Mucosa of gallbladder (tissue), 1 donor: ENCODE measurements around the gene WDR20. TPM values are rescaled to one million over a fixed set of nuclear protein-coding genes. Genes with fewer than 3 reads are reported as not detected.
A peak's percentile ranks its signal among the peaks of the same experiment; 100 is the strongest.

Source experiments
- DNase-seq: peaks from one replicate; pipeline ENCODE4 v3.0.0-alpha.2; 2020; ENCODE audit warnings: low spot score
- total RNA-seq: library from RNA; stranded (reverse); gene quantifications from one replicate; pipeline ENCODE4 v1.2.1, GENCODE V29; 2021
- donor health status: DM: no; HTN: no; CAD: no.

The WDR20 gene
- total RNA-seq, 1 donor from 2014 or later: 33.7 TPM

- no peak for DNase-seq
Measured at GRCh38 chr14:102197317-102197853, 57.7 kb downstream of the WDR20 start.

GRCh38 chr14:102200690-102201352, 61.1 kb downstream of the WDR20 start:
- DNase-seq: no peak

GRCh38 chr14:102201353-102201738, 61.6 kb downstream of the WDR20 start:
- no peak for DNase-seq

DNA sequence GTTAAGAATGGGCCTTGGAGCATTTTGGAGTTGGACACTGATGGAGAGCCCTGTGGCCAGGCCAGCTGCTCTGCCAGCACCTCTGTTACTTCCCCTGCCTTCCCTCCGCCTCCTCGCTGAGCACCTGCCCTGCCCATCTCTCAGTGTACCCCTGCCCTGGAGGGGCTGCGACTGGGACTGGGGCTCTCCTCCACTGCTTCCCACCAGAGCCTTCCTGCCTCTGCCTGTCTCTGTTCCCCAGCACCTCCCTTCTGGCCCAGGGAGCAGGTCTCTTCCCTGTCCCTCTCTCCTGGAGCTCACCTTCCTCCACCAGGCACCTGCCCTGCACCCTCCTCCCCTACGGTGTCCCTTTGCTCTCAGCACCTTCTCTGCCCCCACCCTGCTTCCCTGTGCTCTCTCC, 62.1 kb downstream of the WDR20 start:
- DNase-seq: no peak

DNA sequence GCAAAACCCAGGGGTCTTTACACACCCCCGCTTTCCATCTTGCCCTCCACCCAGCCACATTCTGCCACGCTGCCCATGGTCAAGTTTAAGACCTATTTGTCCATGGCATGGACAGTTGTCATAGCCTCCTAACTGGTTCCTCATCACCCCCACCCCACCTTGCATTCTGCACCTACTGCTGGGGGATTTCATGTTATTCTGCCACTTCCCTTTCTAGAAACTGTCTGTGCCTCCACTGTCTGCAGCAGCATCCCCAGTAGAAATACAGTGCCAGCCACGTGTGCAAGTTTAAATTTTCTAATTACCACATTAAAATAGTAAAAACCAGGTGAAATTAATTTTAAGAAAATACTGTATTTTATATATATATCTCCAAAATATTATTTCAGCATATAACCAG, 63.2 kb downstream of the WDR20 start:
- DNase-seq: no peak

DNA sequence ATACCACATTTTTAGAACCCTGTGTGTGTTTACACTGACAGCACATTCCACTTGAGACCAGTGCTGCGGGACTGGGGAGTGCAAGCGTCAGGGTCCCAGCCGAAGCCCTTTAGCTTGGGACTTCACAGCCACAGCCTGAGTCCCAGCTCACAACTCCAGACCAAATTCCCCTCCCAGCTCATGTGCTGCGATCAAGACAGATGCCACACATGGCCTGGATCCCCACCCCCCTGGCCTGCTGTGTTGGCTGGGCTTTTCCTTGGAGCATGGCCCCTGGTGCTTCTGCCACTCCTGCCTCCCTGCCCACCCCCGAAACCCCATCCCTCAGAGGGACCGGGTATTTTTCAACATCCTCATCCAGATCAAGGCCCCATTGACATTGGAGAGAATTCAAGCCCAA, 63.7 kb downstream of the WDR20 start:
- DNase-seq: no peak

GRCh38 chr14:102205560-102205959, 65.9 kb downstream of the WDR20 start:
- no peak for DNase-seq

DNA sequence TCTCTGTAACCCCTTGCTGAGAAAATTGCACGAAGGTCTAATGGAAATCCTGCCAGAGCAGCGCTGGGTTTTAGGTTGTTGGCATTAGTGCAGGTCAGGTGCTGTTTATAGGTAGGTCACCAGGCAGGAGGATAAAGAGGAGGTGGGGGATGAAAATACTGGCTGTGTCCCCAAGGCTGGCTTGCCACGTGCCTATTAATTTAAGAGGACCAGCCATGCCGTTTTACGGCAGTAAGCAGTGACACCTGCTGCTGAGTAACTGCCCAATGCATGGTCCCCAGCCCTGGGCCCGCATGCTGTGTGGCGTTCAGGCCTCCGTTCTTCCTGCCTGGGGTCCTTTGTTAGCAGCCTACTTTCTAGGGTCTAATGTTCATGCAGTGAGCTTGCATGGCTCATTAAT, 67.2 kb downstream of the WDR20 start:
- DNase-seq: no peak

GRCh38 chr14:102207831-102208365, 68.2 kb downstream of the WDR20 start:
- no peak for DNase-seq

DNA sequence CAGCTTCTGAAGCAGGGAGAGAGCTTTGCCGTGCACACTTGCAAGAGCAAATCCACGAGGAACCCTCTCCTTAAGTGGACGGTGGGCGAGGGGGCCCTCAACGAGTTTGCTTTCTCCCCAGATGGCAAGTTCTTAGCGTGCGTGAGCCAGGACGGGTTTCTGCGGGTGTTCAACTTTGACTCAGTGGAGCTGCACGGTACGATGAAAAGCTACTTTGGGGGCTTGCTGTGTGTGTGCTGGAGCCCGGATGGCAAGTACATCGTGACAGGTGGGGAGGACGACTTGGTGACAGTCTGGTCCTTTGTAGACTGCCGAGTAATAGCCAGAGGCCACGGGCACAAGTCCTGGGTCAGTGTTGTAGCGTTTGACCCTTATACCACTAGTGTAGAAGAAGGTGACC, 69.0 kb downstream of the WDR20 start:
- DNase-seq: no peak

GRCh38 chr14:102209224-102209966, 69.7 kb downstream of the WDR20 start:
- DNase-seq: no peak

DNA sequence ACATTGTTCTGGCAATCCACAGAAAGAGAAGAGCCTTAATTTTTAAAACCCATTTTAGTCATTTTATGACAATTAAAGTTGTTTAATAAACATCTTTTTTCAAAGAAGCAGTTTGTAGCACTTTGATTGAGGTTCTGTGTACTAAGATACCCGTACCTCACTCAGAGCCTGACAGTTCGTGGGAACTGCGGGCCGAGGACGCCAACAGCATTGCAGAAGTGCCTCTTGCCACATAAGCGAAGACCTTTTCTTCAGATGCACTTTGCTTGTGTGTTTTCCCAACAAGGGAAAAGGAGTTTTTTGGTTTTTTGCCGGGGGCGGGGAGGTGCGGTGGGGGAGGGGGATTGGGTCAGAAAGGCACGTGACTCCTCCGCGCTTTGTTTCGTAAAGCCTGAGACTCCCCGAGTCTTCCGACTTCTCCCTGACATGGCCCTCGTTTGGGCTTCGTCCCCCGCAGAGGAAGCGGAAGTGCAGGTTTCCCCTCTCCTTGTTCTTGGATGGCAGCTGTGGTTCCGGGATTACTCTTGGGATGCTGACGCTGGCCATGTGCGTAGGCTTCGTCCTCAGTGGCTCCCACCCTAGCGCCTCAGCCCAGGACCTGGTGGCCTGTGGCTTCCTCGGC, 70.8 kb downstream of the WDR20 start:
- no peak for DNase-seq

DNA sequence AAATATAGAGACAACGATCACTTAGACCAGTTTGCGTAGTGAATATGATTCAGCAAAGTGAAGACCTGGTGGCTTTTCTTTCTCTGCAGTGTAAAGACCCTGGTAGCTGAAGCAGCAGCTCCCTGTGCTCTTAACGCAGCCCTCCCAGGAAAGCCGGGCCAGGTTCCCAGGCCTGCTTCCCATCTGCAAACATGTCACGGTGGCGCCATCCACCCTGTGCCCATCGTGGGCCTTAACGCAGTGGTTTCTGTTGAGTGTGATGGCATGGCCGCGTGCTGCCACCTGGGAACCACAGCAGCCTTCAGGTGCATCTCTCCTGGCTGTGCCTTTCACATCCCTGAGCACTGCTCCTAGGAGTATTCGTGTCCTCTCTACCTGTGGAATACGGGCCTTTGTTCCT, 71.5 kb downstream of the WDR20 start:
- DNase-seq: no peak

DNA sequence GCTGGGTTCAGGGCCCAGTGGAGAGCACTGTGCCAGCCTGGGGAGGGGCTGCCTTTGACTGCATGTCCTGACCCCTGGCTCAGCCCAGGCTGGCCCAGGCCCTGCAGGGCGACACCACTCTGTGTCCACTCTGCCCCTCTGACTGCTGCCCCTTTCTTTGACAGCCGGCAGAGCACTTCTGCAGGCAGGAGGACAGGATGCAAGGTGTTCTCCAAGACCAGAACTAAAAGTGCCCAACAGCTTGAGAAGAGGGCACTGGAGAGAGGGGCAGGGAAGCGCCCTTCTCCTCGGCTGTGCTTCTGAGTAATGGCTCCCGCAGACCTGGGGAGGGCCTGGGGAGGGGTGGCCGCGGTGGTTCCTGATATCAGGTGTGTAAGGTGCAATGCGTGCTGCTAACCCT, 72.7 kb downstream of the WDR20 start:
- DNase-seq: no peak

GRCh38 chr14:102212845-102213244, 73.1 kb downstream of the WDR20 start:
- no peak for DNase-seq

GRCh38 chr14:102213470-102213869, 73.8 kb downstream of the WDR20 start:
- DNase-seq: no peak

- DNase-seq: no peak
Measured at GRCh38 chr14:102213984-102214658, 74.4 kb downstream of the WDR20 start.

GRCh38 chr14:102215071-102215470, 75.4 kb downstream of the WDR20 start:
- DNase-seq: peak; percentile 33

GRCh38 chr14:102215576-102216250, 76.0 kb downstream of the WDR20 start:
- no peak for DNase-seq

DNA sequence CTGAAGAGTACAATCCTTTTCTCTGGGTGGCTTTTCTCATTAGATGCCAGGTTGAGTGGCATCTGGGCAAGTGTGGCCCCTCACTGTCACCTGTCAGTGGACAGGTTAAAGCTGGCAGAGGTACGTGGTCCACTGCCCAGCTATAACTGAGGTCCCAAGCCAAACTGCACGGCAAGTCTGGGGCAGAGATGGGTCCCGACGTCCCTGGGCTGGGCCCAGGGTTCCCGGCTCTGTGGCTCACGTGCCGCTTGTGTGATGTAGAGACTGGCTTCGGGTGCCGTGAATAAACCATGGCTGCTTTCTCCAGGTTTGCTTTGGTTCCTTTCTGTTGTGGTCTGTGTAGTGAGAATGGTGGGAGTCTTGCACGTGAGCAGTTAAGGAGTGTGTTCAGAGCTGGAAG, 77.7 kb downstream of the WDR20 start:
- no peak for DNase-seq

- DNase-seq: no peak
Measured at GRCh38 chr14:102217987-102218421, 78.3 kb downstream of the WDR20 start.
